Measurements from ENCODE around the gene LGALS14.

DNA sequence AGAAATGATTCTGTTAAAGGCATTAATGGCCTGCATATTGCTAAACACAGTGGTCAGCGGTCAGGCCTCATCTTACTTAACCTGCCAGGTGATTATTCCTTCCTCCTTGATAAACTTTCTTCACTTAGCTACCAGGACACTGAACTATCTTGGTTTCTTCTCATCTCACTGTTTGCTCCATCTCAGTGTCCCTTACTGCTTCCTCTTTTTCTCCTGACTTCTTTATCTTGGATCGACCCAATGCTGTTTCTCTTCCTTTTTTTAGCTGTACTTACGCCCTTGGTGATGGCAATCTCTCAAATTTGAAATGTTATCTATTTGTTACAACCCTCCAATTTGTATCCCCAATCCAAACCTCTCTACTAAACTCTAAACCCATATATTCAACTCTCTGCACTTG is 41.4 kb downstream of the LGALS14 start:
- TF ChIP-seq, protein P1, sequence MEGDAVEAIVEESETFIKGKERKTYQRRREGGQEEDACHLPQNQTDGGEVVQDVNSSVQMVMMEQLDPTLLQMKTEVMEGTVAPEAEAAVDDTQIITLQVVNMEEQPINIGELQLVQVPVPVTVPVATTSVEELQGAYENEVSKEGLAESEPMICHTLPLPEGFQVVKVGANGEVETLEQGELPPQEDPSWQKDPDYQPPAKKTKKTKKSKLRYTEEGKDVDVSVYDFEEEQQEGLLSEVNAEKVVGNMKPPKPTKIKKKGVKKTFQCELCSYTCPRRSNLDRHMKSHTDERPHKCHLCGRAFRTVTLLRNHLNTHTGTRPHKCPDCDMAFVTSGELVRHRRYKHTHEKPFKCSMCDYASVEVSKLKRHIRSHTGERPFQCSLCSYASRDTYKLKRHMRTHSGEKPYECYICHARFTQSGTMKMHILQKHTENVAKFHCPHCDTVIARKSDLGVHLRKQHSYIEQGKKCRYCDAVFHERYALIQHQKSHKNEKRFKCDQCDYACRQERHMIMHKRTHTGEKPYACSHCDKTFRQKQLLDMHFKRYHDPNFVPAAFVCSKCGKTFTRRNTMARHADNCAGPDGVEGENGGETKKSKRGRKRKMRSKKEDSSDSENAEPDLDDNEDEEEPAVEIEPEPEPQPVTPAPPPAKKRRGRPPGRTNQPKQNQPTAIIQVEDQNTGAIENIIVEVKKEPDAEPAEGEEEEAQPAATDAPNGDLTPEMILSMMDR (IDR thresholded peaks at IDR 0.05), result no peak
- TF ChIP-seq POLR2A (IDR thresholded peaks at IDR 0.05), result no peak

All from Peyer's patch (tissue), 4 donors.